Endothelial cell of umbilical vein (primary cell): ENCODE results near the gene CLEC11A. TPM values are rescaled to one million over a fixed set of nuclear protein-coding genes. Genes with fewer than 3 reads are reported as not detected.
"Not testable (repeated sequence)": the region's sequence is repeated elsewhere in the genome, so short reads cannot be mapped to it uniquely, and the experiment has no call there.

Experiments used
- BruUV-seq: library from RNA; stranded (reverse); fragments of 400-500 nt; replicated peaks from 2 replicates; lab custom pipeline; 2021; lab: Mats Ljungman, UMichigan
- CTCF ChIA-PET: fragments of 300-600, 350-600 bp; sonication (Branson Sonifier 250); formaldehyde crosslinking; loops from one replicate; lab custom pipeline; 2021; ENCODE audit warnings: antibody characterized with exemption, inconsistent platforms; lab: Charles Lee
- POLR2A ChIA-PET: fragments of 300-600, 350-600 bp; sonication (Branson Sonifier 250); formaldehyde crosslinking; loops from one replicate; lab custom pipeline; 2021; ENCODE audit warnings: antibody characterized with exemption, inconsistent platforms; lab: Charles Lee
- DNase-seq: peaks from one replicate; pipeline ENCODE4 v3.0.0-alpha.2; 2011; ENCODE audit warnings: low read depth, low spot score
- FAIRE-seq: peaks from 2 replicates; lab custom pipeline; 2011; peaks lifted over from hg19 to GRCh38; lab: Jason Lieb, UNC
- H2AFZ ChIP-seq: 2 replicates; pipeline ENCODE4 v1.6.0; 2012; ENCODE audit warnings: low read depth, low read length, control low read depth, inconsistent platforms
- H3K27ac ChIP-seq: 2 replicates; pipeline ENCODE4 v1.5.1; 2011; ENCODE audit warnings: low read depth, mild to moderate bottlenecking, control low read depth, low read length, moderate library complexity; ENCODE audit not compliant: insufficient read depth
- H3K27me3 ChIP-seq, 2 experiments: 2 replicates each; pipeline versions ENCODE4 v1.6.0 to v1.6.1; 2011; ENCODE audit warnings: low read length in 2 of 2, mixed read lengths in 1 of 2; ENCODE audit not compliant: control insufficient read depth in 2 of 2, insufficient read depth in 2 of 2
- H3K36me3 ChIP-seq, 2 experiments: 2 replicates in 1 of 2; 3 replicates in 1 of 2; pipeline ENCODE4 v1.5.1; 2011; ENCODE audit warnings: low read length in 2 of 2, mild to moderate bottlenecking in 1 of 2, moderate library complexity in 1 of 2; ENCODE audit not compliant: control insufficient read depth in 2 of 2, insufficient read depth in 2 of 2; ENCODE audit errors: extremely low read depth in 1 of 2
- H3K4me1 ChIP-seq: 3 replicates; pipeline ENCODE4 v1.5.1; 2011; ENCODE audit warnings: mild to moderate bottlenecking, low read length; ENCODE audit not compliant: control insufficient read depth, insufficient read depth; ENCODE audit errors: extremely low read depth
- H3K4me2 ChIP-seq: 2 replicates; pipeline ENCODE4 v1.6.1; 2011; ENCODE audit warnings: low read length, control low read depth, mixed read lengths; ENCODE audit not compliant: insufficient read depth
- H3K4me3 ChIP-seq, 3 experiments: fragments of 200-600 bp in 1 of 3; sonication (generic), shearing (Covaris generic) in 1 of 3; replicated peaks in 1 of 3; 2 replicates each; pipeline ENCODE4 v1.5.1; 2011 to 2016; ENCODE audit warnings: control low read depth in 3 of 3, low read length in 3 of 3, mild to moderate bottlenecking in 2 of 3, inconsistent platforms in 1 of 3, low read depth in 1 of 3, moderate library complexity in 1 of 3; ENCODE audit not compliant: insufficient read depth in 1 of 3
- H3K79me2 ChIP-seq: 2 replicates; pipeline ENCODE4 v1.6.0; 2012; ENCODE audit warnings: low read length, inconsistent platforms; ENCODE audit not compliant: control insufficient read depth, insufficient read depth
- H3K9ac ChIP-seq: replicated peaks from 2 replicates; pipeline ENCODE3; 2011; ENCODE audit warnings: low read length, control low read depth; ENCODE audit not compliant: insufficient read depth; ENCODE audit errors: extremely low read depth
- H3K9me1 ChIP-seq: replicated peaks from 3 replicates; pipeline ENCODE4 v1.6.0; 2011; ENCODE audit warnings: mild to moderate bottlenecking, low read length; ENCODE audit not compliant: control insufficient read depth, insufficient read depth; ENCODE audit errors: extremely low read depth
- H3K9me3 ChIP-seq: replicated peaks from 2 replicates; pipeline ENCODE4 v1.5.1; 2012; ENCODE audit warnings: low read length, inconsistent platforms; ENCODE audit not compliant: control insufficient read depth, insufficient read depth
- H4K20me1 ChIP-seq: replicated peaks from 2 replicates; pipeline ENCODE3; 2011; ENCODE audit warnings: mild to moderate bottlenecking, low read length; ENCODE audit not compliant: control insufficient read depth, insufficient read depth; ENCODE audit errors: extremely low read depth
- CTCF ChIP-seq, 2 donors: IDR thresholded peaks; 1 replicate in 1 of 2; 2 replicates in 1 of 2; pipeline ENCODE4 v1.5.1; 2011; ENCODE audit warnings: low read length in 2 of 2, mild to moderate bottlenecking in 2 of 2, moderate library complexity in 2 of 2, control low read depth in 1 of 2, inconsistent platforms in 1 of 2, low read depth in 1 of 2; ENCODE audit not compliant: insufficient read depth in 1 of 2; ENCODE audit errors: extremely low read depth in 1 of 2
- JUN ChIP-seq: IDR thresholded peaks from 2 replicates; pipeline ENCODE4 v1.6.1; 2011; ENCODE audit warnings: borderline replicate concordance, low read depth; ENCODE audit not compliant: insufficient read length, insufficient read depth
- MAX ChIP-seq: IDR thresholded peaks from 2 replicates; pipeline ENCODE4 v1.6.1; 2011; ENCODE audit not compliant: insufficient read depth, insufficient read length
- MYC ChIP-seq: IDR thresholded peaks from one replicate; pipeline ENCODE4 v1.6.1; 2011; ENCODE audit warnings: mild to moderate bottlenecking, low read depth, low read length
- dilution Hi-C: fragments of 300-500 bp; cut with MboI; formaldehyde crosslinking; loops from one replicate; pipeline ENCODE4 v1.15.0; 2019; ENCODE audit warnings: low sequenced_read_pairs; ENCODE audit not compliant: extremely low pct_ligation_motif_present
- intact Hi-C: fragments of 100-400 bp; cut with micrococcal nuclease; formaldehyde crosslinking; loops from one replicate; pipeline ENCODE4 v1.10.0; 2022
- polyA plus RNA-seq, 4 experiments: library from polyadenylated mRNA; depleted of rRNA in 3 of 4; stranded (reverse) in 3 of 4; unstranded in 1 of 4; fragments of >200 nt; gene quantifications; 2 replicates each; pipeline versions ENCODE4 v1.2.1 to v1.2.3, GENCODE V29; 2011 to 2012; ENCODE audit warnings: missing spikeins in 1 of 4
- total RNA-seq: library from RNA; stranded (reverse); gene quantifications from 2 replicates; pipeline ENCODE4 v1.2.3, GENCODE V29; 2021

CLEC11A gene
- total and polyA plus RNA-seq, 2 donors (not counting 3 experiments of a cell fraction or from before 2014, with no cell fraction given), result 10.4 to 30.1 TPM

GRCh38 chr19:50768277-50768676 is 45.1 kb downstream of the CLEC11A start:
- no peaks in the 10 kb centered on the region for H3K9me3 ChIP-seq
- TF ChIP-seq MAX (no peak), CTCF (IDR thresholded peaks at IDR 0.05; ENCODE audit: extremely low read depth in 1 of 2, insufficient read depth in 1 of 2, low read depth in 1 of 2, low read length in 2 of 2) (no peak), JUN (no peak), MYC (no peak)
- ChIA-PET CTCF (no interaction called here), POLR2A (no interaction called here)
- intact Hi-C loops, result no loop called here
- dilution Hi-C loops, result no loop called here
- no peaks in the 10 kb centered on the region for H3K4me1 ChIP-seq
- no peak overlapping the region for H3K27ac ChIP-seq
- H3K4me2 ChIP-seq, result no peak overlapping the region
- H3K9ac ChIP-seq, result no peak overlapping the region
- no peaks in the 10 kb centered on the region for H3K9me1 ChIP-seq
- H2AFZ ChIP-seq, result no peak overlapping the region
- DNase-seq (no peak), FAIRE-seq (no peak)
- H3K27me3 ChIP-seq, result no peaks in the 10 kb centered on the region
- no peak overlapping the region for H3K4me3 ChIP-seq
- no peaks in the 10 kb centered on the region for H3K36me3 ChIP-seq
- no peaks in the 10 kb centered on the region for H3K79me2 ChIP-seq
- H4K20me1 ChIP-seq, result no peaks in the 10 kb centered on the region
- no TSS peak for BruUV-seq

- H3K4me2 ChIP-seq, BruUV-seq, POLR2A ChIA-PET, DNase-seq, H3K4me1 ChIP-seq, H3K27ac ChIP-seq, dilution Hi-C loops, H4K20me1 ChIP-seq, H3K4me3 ChIP-seq, H3K9me1 ChIP-seq, H3K9me3 ChIP-seq, H3K27me3 ChIP-seq, intact Hi-C loops, FAIRE-seq, H3K79me2 ChIP-seq, H2AFZ ChIP-seq, H3K9ac ChIP-seq, H3K36me3 ChIP-seq: not testable (repeated sequence)
- CTCF ChIA-PET, result interaction anchor here (1.0 kb wide), 1 partner anchor 16 kb away, joined by 3 read pairs; no protein-coding TSS in a partner anchor
These were observed 47.0 kb downstream of the CLEC11A start, which contains the start of gene GPR32 for GRCh38 chr19:50770164-50770563. GPR32 (plus strand) TSS chr19:50770464; CDS start chr19:50770601, 137 bp downstream.
